ENCODE data around the gene CBLB. TPM values are rescaled to one million over a fixed set of nuclear protein-coding genes. Genes with fewer than 3 reads are reported as not detected.

CBLB gene
- 10 to 100 TPM; 95.1 to 97.3 TPM for total RNA-seq

DNA sequence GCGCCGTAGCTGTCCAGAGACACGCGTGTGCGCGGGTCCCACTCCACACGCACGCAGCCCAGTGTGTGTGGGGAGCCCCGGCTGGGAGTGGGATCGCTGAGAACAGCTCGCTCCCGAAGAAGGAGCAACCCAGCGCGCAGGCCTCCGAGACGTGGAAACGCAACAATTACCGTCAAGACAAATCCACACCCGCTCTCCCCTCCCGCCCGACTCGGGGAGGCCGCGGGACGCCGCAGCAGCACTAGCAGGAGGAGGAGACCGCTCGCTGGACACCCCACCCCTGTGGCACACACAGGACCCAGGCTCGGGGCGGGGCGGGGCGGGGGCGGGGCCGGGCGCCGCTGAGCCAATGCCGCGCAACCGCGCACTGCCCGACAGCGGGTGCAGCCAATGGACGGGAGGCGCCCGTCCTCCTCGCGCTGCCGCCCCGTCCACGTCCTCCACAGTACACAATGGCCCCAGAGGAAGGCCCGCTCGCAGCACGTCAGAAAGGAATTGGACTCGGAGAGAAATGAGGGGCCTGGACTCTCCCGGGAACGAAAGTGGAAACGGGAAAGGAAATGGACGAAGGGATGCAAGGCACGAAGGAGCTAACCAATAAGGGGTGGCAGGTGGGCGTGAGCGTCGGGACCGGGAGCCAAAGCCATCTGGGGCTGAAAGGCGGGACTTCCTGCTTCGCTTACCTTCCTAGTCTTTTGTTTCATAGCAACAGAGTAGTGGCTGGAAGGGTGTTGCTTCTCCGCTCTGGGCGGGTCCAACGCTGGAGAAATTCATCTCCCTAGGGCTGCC lies at the start of gene CBLB:
Gene CBLB, minus strand, starts transcription at position 271 of the 789 bp plus-strand sequence. CDS start 1,435 bp downstream, outside the sequence.
- H3K36me3 Mint-ChIP-seq, result peaks cover 40% of the 10 kb centered on the region
- H3K9me3 Mint-ChIP-seq, result peaks cover 1% of the 10 kb centered on the region
- peak within 1 kb of the TSS; percentile 92 for H3K27ac Mint-ChIP-seq
- peaks cover 37% of the 10 kb centered on the region for H3K4me1 Mint-ChIP-seq
- DNase-seq, result peak; percentile 84
- no peaks in the 10 kb centered on the region for H3K27me3 Mint-ChIP-seq
- H3K4me3 Mint-ChIP-seq, result peak within 1 kb of the TSS; percentile 93

DNA sequence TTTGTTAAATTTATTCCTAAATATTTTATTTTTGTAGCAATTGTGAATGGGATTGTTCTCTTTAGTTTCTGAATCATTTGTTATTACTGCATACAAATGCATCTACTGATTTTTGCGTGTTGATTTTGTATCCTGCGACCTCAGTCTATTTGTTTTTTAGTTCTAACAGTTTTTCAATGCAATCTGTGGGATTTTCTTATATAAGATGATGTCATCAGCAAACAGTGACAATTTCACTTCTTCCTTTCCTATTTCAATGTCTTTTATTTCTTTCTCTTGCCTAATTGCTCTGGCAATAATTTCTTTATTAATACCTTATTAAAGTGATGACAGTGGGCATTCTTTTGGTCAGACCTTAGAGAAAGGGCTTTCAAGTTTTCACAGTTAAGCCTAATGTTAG lies 48.0 kb upstream of the CBLB start:
- no peak overlapping the region for H3K4me3 Mint-ChIP-seq

DNA sequence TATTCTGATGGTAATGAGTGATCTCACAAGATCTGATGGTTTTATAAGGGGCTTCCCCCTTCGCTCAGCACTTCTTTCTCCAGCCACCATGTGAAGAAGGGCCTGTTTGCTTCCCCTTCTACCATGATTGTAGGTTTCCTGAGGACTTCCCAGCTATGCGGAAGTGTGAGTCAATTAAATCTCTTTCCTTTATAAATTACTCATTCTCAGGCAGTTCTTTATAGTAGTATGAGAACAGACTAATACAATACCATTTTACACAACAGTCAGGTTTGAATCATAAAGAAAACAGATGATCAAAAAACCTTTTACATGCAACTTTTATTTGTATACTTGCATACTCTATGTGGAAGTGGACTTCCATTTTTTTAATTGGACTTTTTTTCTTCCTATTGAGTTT lies 46.7 kb upstream of the CBLB start:
- Mint-ChIP-seq H3K4me3 (no peak overlapping the region), H3K27me3 (no peaks in the 10 kb centered on the region), H3K4me1 (peaks cover 2% of the 10 kb centered on the region), H3K9me3 (peaks cover 34% of the 10 kb centered on the region), H3K36me3 (peaks cover 14% of the 10 kb centered on the region), H3K27ac (no peak overlapping the region)
- no peak for DNase-seq

More for the DNA sequence above, 48.0 kb upstream of the CBLB start:
- Mint-ChIP-seq H3K4me1 (peaks cover 2% of the 10 kb centered on the region), H3K27ac (no peak overlapping the region), H3K27me3 (no peaks in the 10 kb centered on the region), H3K36me3 (peaks cover 17% of the 10 kb centered on the region), H3K9me3 (peaks cover 38% of the 10 kb centered on the region)
- no peak for DNase-seq

- H3K27ac Mint-ChIP-seq, result no peak overlapping the region
Observed at GRCh38 chr3:105913616-105914015, 44.8 kb upstream of the CBLB start.

GRCh38 chr3:105912891-105913290 lies 44.1 kb upstream of the CBLB start:
- Mint-ChIP-seq H3K4me1 (peaks cover 1% of the 10 kb centered on the region), H3K4me3 (no peak overlapping the region), H3K36me3 (peaks cover 2% of the 10 kb centered on the region), H3K27ac (no peak overlapping the region), H3K9me3 (peaks cover 24% of the 10 kb centered on the region), H3K27me3 (no peaks in the 10 kb centered on the region)
- no peak for DNase-seq

More at GRCh38 chr3:105913616-105914015, 44.8 kb upstream of the CBLB start:
- peaks cover 27% of the 10 kb centered on the region for H3K9me3 Mint-ChIP-seq
- no peaks in the 10 kb centered on the region for H3K4me1 Mint-ChIP-seq
- H3K36me3 Mint-ChIP-seq, result peaks cover 2% of the 10 kb centered on the region
- H3K4me3 Mint-ChIP-seq, result no peak overlapping the region
- DNase-seq, result no peak
- no peaks in the 10 kb centered on the region for H3K27me3 Mint-ChIP-seq

DNA sequence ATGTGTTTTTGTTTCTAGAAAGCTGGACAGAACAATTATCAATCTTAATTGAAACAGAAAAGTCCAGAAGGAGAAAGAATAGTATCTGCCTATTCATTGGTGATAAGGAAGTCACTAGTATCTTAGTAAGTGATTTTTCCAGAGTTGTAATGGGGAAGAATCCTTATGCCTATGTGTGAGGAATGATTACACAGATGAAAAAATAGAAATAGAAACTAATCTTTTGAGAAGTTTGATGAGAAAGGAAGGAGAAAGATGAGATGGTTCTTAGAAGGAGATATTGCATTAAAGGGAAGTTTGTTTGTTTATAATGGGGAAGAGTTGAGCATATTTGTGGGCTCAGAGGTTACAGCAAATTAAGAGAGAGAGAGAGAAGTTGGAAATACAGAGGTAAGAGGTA lies 42.7 kb upstream of the CBLB start:
- H3K4me1 Mint-ChIP-seq, result peaks cover 11% of the 10 kb centered on the region
- no peak for DNase-seq
- no peaks in the 10 kb centered on the region for H3K27me3 Mint-ChIP-seq
- H3K36me3 Mint-ChIP-seq, result peaks cover 5% of the 10 kb centered on the region
- H3K27ac Mint-ChIP-seq, result no peak overlapping the region
- no peak overlapping the region for H3K4me3 Mint-ChIP-seq
- H3K9me3 Mint-ChIP-seq, result peaks cover 17% of the 10 kb centered on the region

DNA sequence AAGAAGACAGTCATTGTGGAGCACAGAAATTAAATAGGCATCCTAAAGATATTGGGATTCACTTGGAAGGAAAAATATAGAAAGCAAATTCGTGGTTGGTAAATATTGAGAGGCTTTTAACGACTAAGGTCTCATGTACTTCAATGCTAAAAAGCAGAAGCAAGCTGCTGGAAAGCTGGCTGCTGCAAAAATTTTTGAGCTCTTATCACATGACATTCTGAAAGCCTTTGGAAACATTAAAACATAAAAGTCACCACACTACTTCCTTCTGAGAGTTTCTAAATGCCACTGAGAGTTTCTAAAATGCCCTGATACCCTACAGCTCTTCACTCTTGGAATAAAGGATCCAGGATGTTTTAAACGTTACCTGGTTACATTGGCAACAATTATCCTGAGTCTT lies 39.0 kb upstream of the CBLB start:
- Mint-ChIP-seq H3K9me3 (peaks cover 8% of the 10 kb centered on the region), H3K4me1 (peaks cover 11% of the 10 kb centered on the region), H3K27ac (no peak overlapping the region), H3K36me3 (peaks cover 3% of the 10 kb centered on the region), H3K4me3 (no peak overlapping the region), H3K27me3 (no peaks in the 10 kb centered on the region)
- DNase-seq, result no peak

DNA sequence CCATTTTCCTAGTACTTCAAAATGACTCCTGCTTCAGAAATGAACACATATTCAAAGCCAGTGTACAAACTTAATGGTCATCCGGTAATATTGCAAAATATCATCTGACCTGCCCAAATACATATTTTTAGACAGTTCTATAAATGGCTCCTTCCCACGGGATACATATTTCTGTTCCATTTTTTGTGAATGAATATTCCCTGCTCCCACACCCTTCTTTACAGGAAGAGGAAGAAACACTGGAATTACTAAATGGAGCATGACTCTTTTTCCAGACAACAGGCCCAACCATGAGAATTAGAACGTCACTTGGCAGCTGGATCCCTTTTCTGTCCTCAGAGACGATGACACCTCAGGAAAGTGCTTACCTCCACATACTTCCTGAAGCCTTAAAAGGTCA lies 38.0 kb upstream of the CBLB start:
- Mint-ChIP-seq H3K9me3 (peaks cover 11% of the 10 kb centered on the region), H3K4me1 (peaks cover 11% of the 10 kb centered on the region), H3K27ac (no peak overlapping the region)

GRCh38 chr3:105906345-105906744 lies 37.5 kb upstream of the CBLB start:
- no peak overlapping the region for H3K27ac Mint-ChIP-seq
- peaks cover 11% of the 10 kb centered on the region for H3K9me3 Mint-ChIP-seq
- peaks cover 11% of the 10 kb centered on the region for H3K4me1 Mint-ChIP-seq
- H3K4me3 Mint-ChIP-seq, result no peak overlapping the region
- H3K27me3 Mint-ChIP-seq, result no peaks in the 10 kb centered on the region
- H3K36me3 Mint-ChIP-seq, result peaks cover 3% of the 10 kb centered on the region
- no peak for DNase-seq

More for the DNA sequence above, 38.0 kb upstream of the CBLB start:
- DNase-seq, result no peak
- H3K4me3 Mint-ChIP-seq, result no peak overlapping the region
- no peaks in the 10 kb centered on the region for H3K27me3 Mint-ChIP-seq
- peaks cover 3% of the 10 kb centered on the region for H3K36me3 Mint-ChIP-seq

DNA sequence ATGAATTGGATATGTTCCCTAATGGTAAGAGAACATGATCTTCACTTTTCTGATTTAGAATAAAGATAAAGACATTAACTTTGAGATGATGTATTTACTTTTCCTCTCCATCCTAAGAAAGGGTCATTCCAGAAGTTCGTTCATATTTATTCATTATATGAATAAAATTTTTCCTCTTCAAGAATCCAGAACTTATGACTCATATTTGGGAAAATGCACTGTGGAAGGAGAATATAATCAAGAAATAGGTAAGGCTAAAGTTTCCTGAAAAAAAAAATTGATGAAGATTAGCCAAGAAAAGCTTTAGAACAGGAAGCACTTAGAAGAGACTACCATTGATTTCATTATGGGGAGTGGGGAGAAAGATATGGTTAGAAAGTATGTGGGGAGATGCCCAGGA lies 36.5 kb upstream of the CBLB start:
- H3K36me3 Mint-ChIP-seq, result peaks cover 3% of the 10 kb centered on the region
- H3K4me1 Mint-ChIP-seq, result peaks cover 11% of the 10 kb centered on the region
- no peaks in the 10 kb centered on the region for H3K27me3 Mint-ChIP-seq

GRCh38 chr3:105904678-105905284 lies 36.0 kb upstream of the CBLB start:
- H3K9me3 Mint-ChIP-seq, result peaks cover 11% of the 10 kb centered on the region
- H3K4me3 Mint-ChIP-seq, result no peak overlapping the region
- peaks cover 3% of the 10 kb centered on the region for H3K36me3 Mint-ChIP-seq

More for the DNA sequence above, 36.5 kb upstream of the CBLB start:
- no peak overlapping the region for H3K27ac Mint-ChIP-seq
- peaks cover 11% of the 10 kb centered on the region for H3K9me3 Mint-ChIP-seq
- no peak for DNase-seq
- no peak overlapping the region for H3K4me3 Mint-ChIP-seq

DNA sequence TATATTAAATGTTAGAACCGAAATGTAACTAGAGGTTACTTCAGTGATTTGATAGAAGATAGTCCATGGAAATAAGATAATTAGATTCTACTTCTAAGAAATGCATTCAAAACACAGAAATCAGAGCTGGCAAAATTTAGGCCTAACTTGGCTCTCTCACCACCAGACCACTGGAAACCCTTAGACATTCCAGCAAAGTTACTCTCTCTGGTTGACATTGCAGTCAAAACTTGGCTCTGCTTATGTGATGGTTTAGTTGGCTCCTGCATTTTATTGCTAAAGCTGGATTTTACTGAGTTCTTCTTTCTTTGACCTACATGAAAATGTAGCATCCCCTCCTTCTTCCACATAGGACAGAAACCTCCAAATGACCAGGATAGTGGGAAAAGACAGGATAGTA lies 35.4 kb upstream of the CBLB start:
- Mint-ChIP-seq H3K9me3 (peaks cover 6% of the 10 kb centered on the region), H3K36me3 (peaks cover 3% of the 10 kb centered on the region), H3K27me3 (no peaks in the 10 kb centered on the region), H3K4me3 (no peak overlapping the region), H3K27ac (no peak overlapping the region), H3K4me1 (peaks cover 11% of the 10 kb centered on the region)
- no peak for DNase-seq

More at GRCh38 chr3:105904678-105905284, 36.0 kb upstream of the CBLB start:
- no peak for DNase-seq
- Mint-ChIP-seq H3K27me3 (no peaks in the 10 kb centered on the region), H3K4me1 (peaks cover 11% of the 10 kb centered on the region), H3K27ac (no peak overlapping the region)

DNA sequence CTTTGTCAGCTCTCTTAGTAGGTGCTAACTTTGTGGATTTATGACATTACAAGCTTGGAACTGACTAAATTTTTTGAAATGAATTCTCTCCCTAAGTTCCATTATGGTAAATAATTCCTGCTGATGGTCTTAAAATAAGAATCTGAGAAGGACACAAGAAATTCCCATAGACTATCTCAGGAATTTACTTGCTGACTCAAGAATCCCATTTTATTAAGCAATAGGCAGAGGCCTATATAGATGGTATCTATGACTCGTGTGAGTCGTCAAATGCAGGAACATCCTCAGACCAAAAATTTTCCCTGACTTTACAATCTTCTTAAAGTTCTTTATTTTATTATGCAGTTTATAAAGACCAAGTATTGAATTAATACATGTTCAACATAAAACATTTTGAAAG lies 30.7 kb upstream of the CBLB start:
- H3K4me3 Mint-ChIP-seq, result no peak overlapping the region
- no peaks in the 10 kb centered on the region for H3K4me1 Mint-ChIP-seq
- no peaks in the 10 kb centered on the region for H3K36me3 Mint-ChIP-seq
- no peak for DNase-seq
- H3K9me3 Mint-ChIP-seq, result peaks cover 5% of the 10 kb centered on the region
- no peak overlapping the region for H3K27ac Mint-ChIP-seq
- H3K27me3 Mint-ChIP-seq, result no peaks in the 10 kb centered on the region

DNA sequence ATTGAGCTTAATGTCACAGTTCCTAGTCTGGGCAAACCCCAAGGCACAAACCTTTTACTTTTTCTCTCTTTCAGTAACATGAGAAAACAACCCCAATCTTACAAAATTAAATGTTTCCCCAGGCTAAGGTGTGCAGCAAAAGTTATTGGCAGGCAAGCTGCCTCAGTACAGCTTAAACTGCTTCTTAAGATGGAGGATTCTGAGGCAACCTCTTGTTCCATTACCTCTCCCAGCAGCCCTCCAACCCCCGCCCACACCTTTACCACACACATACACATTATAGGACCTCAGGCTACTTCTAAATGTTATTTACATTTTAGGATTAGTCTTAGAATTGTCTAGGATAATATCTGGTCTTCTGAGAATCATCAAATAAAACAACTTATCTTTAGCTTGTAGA lies 22.3 kb upstream of the CBLB start:
- H3K27me3 Mint-ChIP-seq, result no peaks in the 10 kb centered on the region
- H3K9me3 Mint-ChIP-seq, result no peaks in the 10 kb centered on the region
- H3K27ac Mint-ChIP-seq, result peak overlapping the region; percentile 79
- DNase-seq, result no peak
- peaks cover 11% of the 10 kb centered on the region for H3K4me1 Mint-ChIP-seq
- peaks cover 4% of the 10 kb centered on the region for H3K36me3 Mint-ChIP-seq
- peak overlapping the region; percentile 44 for H3K4me3 Mint-ChIP-seq

- DNase-seq, result no peak
- Mint-ChIP-seq H3K27ac (no peak overlapping the region), H3K36me3 (peaks cover 4% of the 10 kb centered on the region), H3K27me3 (no peaks in the 10 kb centered on the region), H3K4me3 (no peak overlapping the region), H3K9me3 (no peaks in the 10 kb centered on the region), H3K4me1 (peaks cover 11% of the 10 kb centered on the region)
Observed at GRCh38 chr3:105888621-105889579, 20.1 kb upstream of the CBLB start.
